Ishikawa (cell line): ENCODE measurements around the gene WSCD1.

Experiments
- MAX ChIP-seq: IDR thresholded peaks from 2 replicates; pipeline ENCODE4 v1.6.1; 2012
- RAD21 ChIP-seq: IDR thresholded peaks from 2 replicates; pipeline ENCODE4 v1.6.1; 2012; ENCODE audit warnings: low read depth

GRCh38 chr17:6079960-6080359, 9.8 kb downstream of the WSCD1 start:
- TF ChIP-seq RAD21 (no peak), MAX (no peak)
